ENCODE results near the gene CDC37L1.
"Not testable (repeated sequence)": the region's sequence is repeated elsewhere in the genome, so short reads cannot be mapped to it uniquely, and the experiment has no call there.

CDC37L1 gene

GRCh38 chr9:4754530-4754929 lies 75.2 kb downstream of the CDC37L1 start:
- DNase-seq (ENCODE audit: low read depth, low spot score) = not testable (repeated sequence)

- DNase-seq (ENCODE audit: low read depth, low spot score) = no peak
Observed at GRCh38 chr9:4755026-4755609, 75.7 kb downstream of the CDC37L1 start.

GRCh38 chr9:4756420-4756819 lies 77.1 kb downstream of the CDC37L1 start:
- DNase-seq (ENCODE audit: low read depth, low spot score) = no peak
